ENCODE results near the gene ZSWIM4.

DNA sequence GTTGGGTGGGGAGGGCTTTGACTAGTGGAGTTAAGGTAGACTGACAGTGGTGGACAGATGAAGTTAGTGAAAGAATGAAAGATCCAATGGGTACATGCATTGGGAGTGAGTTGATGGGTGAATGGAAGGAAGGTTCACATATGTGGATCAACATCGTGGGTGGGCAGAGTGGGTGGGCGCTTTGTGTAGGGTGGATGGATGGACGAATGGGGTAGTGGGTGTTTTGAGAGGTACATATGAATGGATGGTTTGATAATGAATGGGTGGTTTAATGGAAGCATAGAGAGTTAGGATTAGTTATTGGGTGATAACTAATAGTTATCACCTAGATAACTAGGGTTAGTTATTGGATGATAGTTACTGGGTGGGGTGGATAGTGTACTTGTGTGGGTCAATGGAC is 11.5 kb downstream of the ZSWIM4 start:
- TF ChIP-seq CTCF (conservative IDR thresholded peaks at IDR 0.05; ENCODE audit: low read depth, low read length) (no peak), EZH2 (IDR thresholded peaks at IDR 0.05; ENCODE audit: borderline replicate concordance, low read depth, low read length, poor library complexity, severe bottlenecking) (no peak)
